ENCODE data around the gene GSTO2.
A peak's percentile ranks its signal among the peaks of the same experiment; 100 is the strongest.

Gene GSTO2

GRCh38 chr10:104329735-104330134, 60.8 kb downstream of the GSTO2 start:
- H3K23ac ChIP-seq (ENCODE audit: low read length): no peak overlapping the region
- H3K14ac ChIP-seq (ENCODE audit: low read length): peak overlapping the region; percentile 82
- peak overlapping the region; percentile 94 for H2BK5ac ChIP-seq (ENCODE audit: low read depth, low read length, poor library complexity)
- H3K79me2 ChIP-seq (ENCODE audit: control insufficient read depth, insufficient read depth, low read length, poor library complexity): peaks cover 37% of the 10 kb centered on the region
- no peak overlapping the region for H3K4me3 ChIP-seq (ENCODE audit: low read depth, low read length)
- WGBS (ENCODE audit: extremely low coverage, insufficient coverage, insufficient read length): no CpG with 5 or more reads among the region's 3 CpGs
- no peaks in the 10 kb centered on the region for H3K27me3 ChIP-seq (ENCODE audit: insufficient read depth, low read length)
- H3K4ac ChIP-seq (ENCODE audit: low read depth, low read length): peak overlapping the region; percentile 67
- H3K9me3 ChIP-seq (ENCODE audit: insufficient read depth, low read depth, low read length): no peaks in the 10 kb centered on the region
- peak overlapping the region; percentile 35 for H2AFZ ChIP-seq (ENCODE audit: insufficient read depth, low read length, poor library complexity)
- H3K4me1 ChIP-seq (ENCODE audit: control insufficient read depth in 1 of 2, insufficient read depth in 2 of 2, low read length in 2 of 2): peaks cover 61 to 63% of the 10 kb centered on the region in 2 experiments
- peak overlapping the region; percentile 55 for H3K4me2 ChIP-seq (ENCODE audit: low read length)
- H3K36me3 ChIP-seq (ENCODE audit: control insufficient read depth in 1 of 2, insufficient read depth in 2 of 2, low read length in 2 of 2): peaks cover 3 to 8% of the 10 kb centered on the region in 2 experiments
- peak overlapping the region; percentile 41 for H3K18ac ChIP-seq (ENCODE audit: low read length)
- peak overlapping the region; percentile 85 for H2AK5ac ChIP-seq (ENCODE audit: low read length)
- H2BK120ac ChIP-seq (ENCODE audit: insufficient read depth, low read length, poor library complexity): peak overlapping the region; percentile 99
- peak overlapping the region; percentile 53 for H2BK12ac ChIP-seq (ENCODE audit: low read length)
- peak overlapping the region; percentile 97 for H3K27ac ChIP-seq (ENCODE audit: low read depth, low read length)
- H3K79me1 ChIP-seq (ENCODE audit: low read length): peaks cover 44% of the 10 kb centered on the region
- H4K12ac ChIP-seq (ENCODE audit: low read depth, low read length): peak overlapping the region; percentile 2
- H4K91ac ChIP-seq (ENCODE audit: low read depth, low read length): peak overlapping the region; percentile 98
- H4K8ac ChIP-seq (ENCODE audit: low read depth, low read length): peak overlapping the region; percentile 39
- H3K9ac ChIP-seq (ENCODE audit: low read length): no peak overlapping the region
- DNase-seq: peak in 1 of 2 donors; percentile 64

GRCh38 chr10:104330168-104331110, 61.5 kb downstream of the GSTO2 start:
- no CpG with 5 or more reads among the region's 8 CpGs for whole genome bisulfite sequencing (ENCODE audit: extremely low coverage, insufficient coverage, insufficient read length)
- Histone ChIP-seq H3K27ac (ENCODE audit: low read depth, low read length) (peak overlapping the region; percentile 97), H3K4me3 (ENCODE audit: low read depth, low read length) (no peak overlapping the region), H2BK120ac (ENCODE audit: insufficient read depth, low read length, poor library complexity) (peak overlapping the region; percentile 99), H3K4me1 (ENCODE audit: control insufficient read depth in 1 of 2, insufficient read depth in 2 of 2, low read length in 2 of 2) (peaks cover 64 to 69% of the 10 kb centered on the region in 2 experiments), H3K4me2 (ENCODE audit: low read length) (peak overlapping the region; percentile 55), H3K23ac (ENCODE audit: low read length) (no peak overlapping the region), H2AFZ (ENCODE audit: insufficient read depth, low read length, poor library complexity) (peak overlapping the region; percentile 31), H3K18ac (ENCODE audit: low read length) (peak overlapping the region; percentile 93), H3K79me2 (ENCODE audit: control insufficient read depth, insufficient read depth, low read length, poor library complexity) (peaks cover 39% of the 10 kb centered on the region), H3K36me3 (ENCODE audit: control insufficient read depth in 1 of 2, insufficient read depth in 2 of 2, low read length in 2 of 2) (peaks cover 3 to 8% of the 10 kb centered on the region in 2 experiments), H4K8ac (ENCODE audit: low read depth, low read length) (peak overlapping the region; percentile 39), H3K79me1 (ENCODE audit: low read length) (peaks cover 44% of the 10 kb centered on the region), H2BK12ac (ENCODE audit: low read length) (peak overlapping the region; percentile 94), H2AK5ac (ENCODE audit: low read length) (peak overlapping the region; percentile 54), H4K91ac (ENCODE audit: low read depth, low read length) (peak overlapping the region; percentile 98), H4K12ac (ENCODE audit: low read depth, low read length) (no peak overlapping the region), H3K14ac (ENCODE audit: low read length) (peak overlapping the region; percentile 90), H2BK5ac (ENCODE audit: low read depth, low read length, poor library complexity) (peak overlapping the region; percentile 94), H3K9me3 (ENCODE audit: insufficient read depth, low read depth, low read length) (no peaks in the 10 kb centered on the region), H3K4ac (ENCODE audit: low read depth, low read length) (peak overlapping the region; percentile 76), H3K9ac (ENCODE audit: low read length) (no peak overlapping the region), H3K27me3 (ENCODE audit: insufficient read depth, low read length) (no peaks in the 10 kb centered on the region)
- peak; percentile 99 for DNase-seq

- WGBS (ENCODE audit: extremely low coverage, insufficient coverage, insufficient read length): no CpG with 5 or more reads among the region's 9 CpGs
- no peak overlapping the region for H3K4me3 ChIP-seq (ENCODE audit: low read depth, low read length)
- H3K4me2 ChIP-seq (ENCODE audit: low read length): peak overlapping the region; percentile 41
- peaks cover 44% of the 10 kb centered on the region for H3K79me1 ChIP-seq (ENCODE audit: low read length)
- peak overlapping the region; percentile 87 for H4K91ac ChIP-seq (ENCODE audit: low read depth, low read length)
- peaks cover 0 to 2% of the 10 kb centered on the region in 2 experiments for H3K36me3 ChIP-seq (ENCODE audit: control insufficient read depth in 1 of 2, insufficient read depth in 2 of 2, low read length in 2 of 2)
- H2BK12ac ChIP-seq (ENCODE audit: low read length): peak overlapping the region; percentile 94
- DNase-seq: peak in 1 of 2 donors; percentile 63
- no peaks in the 10 kb centered on the region for H3K9me3 ChIP-seq (ENCODE audit: insufficient read depth, low read depth, low read length)
- no peak overlapping the region for H3K9ac ChIP-seq (ENCODE audit: low read length)
- peak overlapping the region; percentile 90 for H2BK5ac ChIP-seq (ENCODE audit: low read depth, low read length, poor library complexity)
- peak overlapping the region; percentile 93 for H2BK120ac ChIP-seq (ENCODE audit: insufficient read depth, low read length, poor library complexity)
- H2AK5ac ChIP-seq (ENCODE audit: low read length): peak overlapping the region; percentile 75
- H3K27ac ChIP-seq (ENCODE audit: low read depth, low read length): peak overlapping the region; percentile 95
- peak overlapping the region; percentile 68 for H4K8ac ChIP-seq (ENCODE audit: low read depth, low read length)
- no peaks in the 10 kb centered on the region for H3K27me3 ChIP-seq (ENCODE audit: insufficient read depth, low read length)
- no peak overlapping the region for H3K23ac ChIP-seq (ENCODE audit: low read length)
- H3K14ac ChIP-seq (ENCODE audit: low read length): peak overlapping the region; percentile 90
- peaks cover 68 to 73% of the 10 kb centered on the region in 2 experiments for H3K4me1 ChIP-seq (ENCODE audit: control insufficient read depth in 1 of 2, insufficient read depth in 2 of 2, low read length in 2 of 2)
- peak overlapping the region; percentile 76 for H3K4ac ChIP-seq (ENCODE audit: low read depth, low read length)
- peak overlapping the region; percentile 93 for H3K18ac ChIP-seq (ENCODE audit: low read length)
- no peak overlapping the region for H2AFZ ChIP-seq (ENCODE audit: insufficient read depth, low read length, poor library complexity)
- no peak overlapping the region for H4K12ac ChIP-seq (ENCODE audit: low read depth, low read length)
- peaks cover 40% of the 10 kb centered on the region for H3K79me2 ChIP-seq (ENCODE audit: control insufficient read depth, insufficient read depth, low read length, poor library complexity)
These were observed 62.3 kb downstream of the GSTO2 start for GRCh38 chr10:104331208-104331838.

- H2BK120ac ChIP-seq (ENCODE audit: insufficient read depth, low read length, poor library complexity): no peak overlapping the region
- peaks cover 0 to 2% of the 10 kb centered on the region in 2 experiments for H3K36me3 ChIP-seq (ENCODE audit: control insufficient read depth in 1 of 2, insufficient read depth in 2 of 2, low read length in 2 of 2)
- no peak overlapping the region for H4K8ac ChIP-seq (ENCODE audit: low read depth, low read length)
These were observed 63.5 kb downstream of the GSTO2 start for GRCh38 chr10:104332243-104333031.

More at GRCh38 chr10:104332243-104333031, 63.5 kb downstream of the GSTO2 start:
- peaks cover 65 to 66% of the 10 kb centered on the region in 2 experiments for H3K4me1 ChIP-seq (ENCODE audit: control insufficient read depth in 1 of 2, insufficient read depth in 2 of 2, low read length in 2 of 2)
- H4K91ac ChIP-seq (ENCODE audit: low read depth, low read length): no peak overlapping the region
- no peak overlapping the region for H2BK5ac ChIP-seq (ENCODE audit: low read depth, low read length, poor library complexity)
- H3K4me3 ChIP-seq (ENCODE audit: low read depth, low read length): no peak overlapping the region
- no peak overlapping the region for H3K4ac ChIP-seq (ENCODE audit: low read depth, low read length)
- H3K27ac ChIP-seq (ENCODE audit: low read depth, low read length): peak overlapping the region; percentile 95
- H3K9ac ChIP-seq (ENCODE audit: low read length): no peak overlapping the region
- H3K18ac ChIP-seq (ENCODE audit: low read length): no peak overlapping the region
- WGBS (ENCODE audit: extremely low coverage, insufficient coverage, insufficient read length): no CpG with 5 or more reads among the region's 11 CpGs
- peak overlapping the region; percentile 29 for H2BK12ac ChIP-seq (ENCODE audit: low read length)
- H3K27me3 ChIP-seq (ENCODE audit: insufficient read depth, low read length): no peaks in the 10 kb centered on the region
- H4K12ac ChIP-seq (ENCODE audit: low read depth, low read length): no peak overlapping the region
- H2AK5ac ChIP-seq (ENCODE audit: low read length): peak overlapping the region; percentile 45
- no peak overlapping the region for H3K23ac ChIP-seq (ENCODE audit: low read length)
- peaks cover 34% of the 10 kb centered on the region for H3K79me2 ChIP-seq (ENCODE audit: control insufficient read depth, insufficient read depth, low read length, poor library complexity)
- peak in 1 of 2 donors; percentile 46 for DNase-seq
- H3K14ac ChIP-seq (ENCODE audit: low read length): no peak overlapping the region
- H3K4me2 ChIP-seq (ENCODE audit: low read length): no peak overlapping the region
- no peaks in the 10 kb centered on the region for H3K9me3 ChIP-seq (ENCODE audit: insufficient read depth, low read depth, low read length)
- peaks cover 38% of the 10 kb centered on the region for H3K79me1 ChIP-seq (ENCODE audit: low read length)
- H2AFZ ChIP-seq (ENCODE audit: insufficient read depth, low read length, poor library complexity): no peak overlapping the region

All from trophoblast cell (in vitro differentiated cells and primary cell).